ENCODE measurements around the gene MMP19.

Gene MMP19

DNA sequence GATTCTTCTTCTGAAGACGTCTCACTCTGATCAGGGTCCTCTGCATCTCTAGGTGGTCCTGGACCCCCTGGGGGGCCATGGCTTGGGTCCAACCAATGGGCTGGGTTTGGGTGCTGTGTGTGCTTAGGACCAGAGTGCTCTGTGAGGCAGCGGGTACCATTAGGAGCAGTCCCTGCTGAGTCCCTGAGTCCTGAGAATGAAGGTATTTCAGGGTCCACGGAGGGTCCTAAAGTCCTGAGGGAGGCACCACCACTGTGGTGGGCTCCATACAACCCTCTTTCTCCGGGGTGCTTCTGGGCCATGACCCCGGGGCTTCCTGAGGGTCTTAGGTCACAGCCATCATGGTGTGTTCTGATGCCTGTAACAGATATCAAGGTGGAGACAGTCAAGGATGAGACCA, 14.4 kb downstream of the MMP19 start:
- TF ChIP-seq FOXP2 (optimal IDR thresholded peaks at IDR 0.05; ENCODE audit: borderline replicate concordance, extremely low read depth, extremely low read length, insufficient read depth) (no peak), TAF1 (IDR thresholded peaks at IDR 0.05; ENCODE audit: borderline replicate concordance, insufficient read depth, low read length) (no peak), SIN3A (IDR thresholded peaks at IDR 0.05; ENCODE audit: borderline replicate concordance, insufficient read depth, low read length) (no peak), POLR2AphosphoS5 (IDR thresholded peaks at IDR 0.05; ENCODE audit: low read depth, low read length) (no peak)
- TF ChIP-seq, protein P1, sequence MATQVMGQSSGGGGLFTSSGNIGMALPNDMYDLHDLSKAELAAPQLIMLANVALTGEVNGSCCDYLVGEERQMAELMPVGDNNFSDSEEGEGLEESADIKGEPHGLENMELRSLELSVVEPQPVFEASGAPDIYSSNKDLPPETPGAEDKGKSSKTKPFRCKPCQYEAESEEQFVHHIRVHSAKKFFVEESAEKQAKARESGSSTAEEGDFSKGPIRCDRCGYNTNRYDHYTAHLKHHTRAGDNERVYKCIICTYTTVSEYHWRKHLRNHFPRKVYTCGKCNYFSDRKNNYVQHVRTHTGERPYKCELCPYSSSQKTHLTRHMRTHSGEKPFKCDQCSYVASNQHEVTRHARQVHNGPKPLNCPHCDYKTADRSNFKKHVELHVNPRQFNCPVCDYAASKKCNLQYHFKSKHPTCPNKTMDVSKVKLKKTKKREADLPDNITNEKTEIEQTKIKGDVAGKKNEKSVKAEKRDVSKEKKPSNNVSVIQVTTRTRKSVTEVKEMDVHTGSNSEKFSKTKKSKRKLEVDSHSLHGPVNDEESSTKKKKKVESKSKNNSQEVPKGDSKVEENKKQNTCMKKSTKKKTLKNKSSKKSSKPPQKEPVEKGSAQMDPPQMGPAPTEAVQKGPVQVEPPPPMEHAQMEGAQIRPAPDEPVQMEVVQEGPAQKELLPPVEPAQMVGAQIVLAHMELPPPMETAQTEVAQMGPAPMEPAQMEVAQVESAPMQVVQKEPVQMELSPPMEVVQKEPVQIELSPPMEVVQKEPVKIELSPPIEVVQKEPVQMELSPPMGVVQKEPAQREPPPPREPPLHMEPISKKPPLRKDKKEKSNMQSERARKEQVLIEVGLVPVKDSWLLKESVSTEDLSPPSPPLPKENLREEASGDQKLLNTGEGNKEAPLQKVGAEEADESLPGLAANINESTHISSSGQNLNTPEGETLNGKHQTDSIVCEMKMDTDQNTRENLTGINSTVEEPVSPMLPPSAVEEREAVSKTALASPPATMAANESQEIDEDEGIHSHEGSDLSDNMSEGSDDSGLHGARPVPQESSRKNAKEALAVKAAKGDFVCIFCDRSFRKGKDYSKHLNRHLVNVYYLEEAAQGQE (IDR thresholded peaks at IDR 0.05; ENCODE audit: insufficient read depth in 1 of 2, low read depth in 2 of 2, low read length in 2 of 2), result no peak

DNA sequence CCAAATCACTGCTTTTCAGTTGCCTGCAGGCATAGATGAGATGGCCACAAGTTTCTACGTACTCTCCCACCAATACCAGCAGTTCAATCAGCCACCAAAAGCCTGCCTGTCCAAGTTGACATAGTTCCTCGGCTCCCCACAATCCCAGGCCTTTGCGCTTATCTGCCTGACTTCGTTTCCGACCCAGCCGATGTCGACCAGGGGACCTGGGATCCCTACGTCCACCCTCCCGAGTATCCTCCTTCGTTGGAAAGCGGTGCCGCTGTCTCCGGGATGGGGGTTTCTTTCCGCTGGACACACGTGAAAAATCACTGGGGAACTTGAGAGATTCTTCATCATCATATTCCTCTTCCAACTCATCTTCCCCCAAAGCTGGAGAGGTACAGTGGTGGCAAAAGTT, 14.9 kb downstream of the MMP19 start:
- TF ChIP-seq, protein P1 (IDR thresholded peaks at IDR 0.05; ENCODE audit: insufficient read depth in 1 of 2, low read depth in 2 of 2, low read length in 2 of 2), result no peak

DNA sequence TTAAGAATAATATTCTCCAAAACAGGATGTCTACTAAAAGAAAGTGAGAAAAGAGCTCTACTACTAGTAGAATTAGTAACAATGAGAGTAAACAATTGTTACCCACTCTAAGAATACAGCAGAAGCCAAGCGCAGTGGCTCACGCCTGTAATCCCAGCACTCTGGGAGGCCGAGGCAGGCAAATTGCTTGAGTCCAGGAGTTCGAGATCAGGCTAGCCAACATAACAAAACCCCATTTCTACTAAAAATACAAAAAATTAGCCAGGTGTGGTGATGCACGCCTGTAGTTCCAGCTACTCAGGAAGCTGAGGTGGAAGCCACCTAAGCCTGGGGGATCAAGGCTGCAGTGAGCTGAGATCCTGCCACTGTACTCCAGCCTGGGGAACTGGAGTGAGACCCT, 18.0 kb downstream of the MMP19 start:
- TF ChIP-seq SIN3A (IDR thresholded peaks at IDR 0.05; ENCODE audit: borderline replicate concordance, insufficient read depth, low read length) (no peak), FOXP2 (optimal IDR thresholded peaks at IDR 0.05; ENCODE audit: borderline replicate concordance, extremely low read depth, extremely low read length, insufficient read depth) (no peak), POLR2AphosphoS5 (IDR thresholded peaks at IDR 0.05; ENCODE audit: low read depth, low read length) (no peak), TAF1 (IDR thresholded peaks at IDR 0.05; ENCODE audit: borderline replicate concordance, insufficient read depth, low read length) (no peak)
- TF ChIP-seq, protein P1 (IDR thresholded peaks at IDR 0.05; ENCODE audit: insufficient read depth in 1 of 2, low read depth in 2 of 2, low read length in 2 of 2), result no peak

GRCh38 chr12:55823419-55823818, 19.3 kb downstream of the MMP19 start:
- TF ChIP-seq, protein P1 (IDR thresholded peaks at IDR 0.05; ENCODE audit: insufficient read depth in 1 of 2, low read depth in 2 of 2, low read length in 2 of 2), result no peak
- TF ChIP-seq FOXP2 (optimal IDR thresholded peaks at IDR 0.05; ENCODE audit: borderline replicate concordance, extremely low read depth, extremely low read length, insufficient read depth) (no peak), POLR2AphosphoS5 (IDR thresholded peaks at IDR 0.05; ENCODE audit: low read depth, low read length) (no peak), SIN3A (IDR thresholded peaks at IDR 0.05; ENCODE audit: borderline replicate concordance, insufficient read depth, low read length) (no peak), TAF1 (IDR thresholded peaks at IDR 0.05; ENCODE audit: borderline replicate concordance, insufficient read depth, low read length) (no peak)

DNA sequence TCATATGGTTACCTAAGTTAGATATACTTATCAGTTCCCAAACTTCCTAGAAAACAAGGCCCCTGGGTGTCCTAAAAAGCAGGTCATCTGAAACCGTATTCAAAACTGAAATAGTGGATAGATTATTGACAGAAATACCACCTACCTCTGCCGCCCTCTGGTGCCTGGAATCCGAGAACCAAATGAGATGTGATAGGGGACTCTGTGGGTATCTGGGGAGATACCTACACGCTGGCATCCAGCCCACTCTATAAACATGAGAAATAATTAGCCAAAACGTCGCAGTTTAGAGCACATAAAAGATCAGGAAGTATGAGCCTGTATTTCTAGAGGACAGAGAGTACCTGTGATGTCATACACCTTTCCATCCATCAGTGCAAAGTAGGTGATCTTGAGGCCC, 20.5 kb downstream of the MMP19 start:
- TF ChIP-seq POLR2AphosphoS5 (IDR thresholded peaks at IDR 0.05; ENCODE audit: low read depth, low read length) (0 out of 2 replicates have a peak, but pooled peaks have one; percentile 16), TAF1 (IDR thresholded peaks at IDR 0.05; ENCODE audit: borderline replicate concordance, insufficient read depth, low read length) (no peak), SIN3A (IDR thresholded peaks at IDR 0.05; ENCODE audit: borderline replicate concordance, insufficient read depth, low read length) (no peak)
